SKM-1 treated with dmso at 0.1 percent for 144 hours (cell line): ENCODE data around the gene FTO.

ENCODE experiments used
- DNase-seq: peaks from one replicate; lab custom pipeline; 2025; ENCODE audit not compliant: unreplicated experiment; lab: John Stamatoyannopoulos, UW

Gene FTO

GRCh38 chr16:53991754-53992378 lies 287.9 kb downstream of the FTO start:
- no peak for DNase-seq

GRCh38 chr16:53995378-53995777 lies 291.4 kb downstream of the FTO start:
- no peak for DNase-seq

- no peak for DNase-seq
Measured at GRCh38 chr16:53996961-53997360, 293.0 kb downstream of the FTO start.

GRCh38 chr16:53998024-53998810 lies 294.3 kb downstream of the FTO start:
- no peak for DNase-seq

DNA sequence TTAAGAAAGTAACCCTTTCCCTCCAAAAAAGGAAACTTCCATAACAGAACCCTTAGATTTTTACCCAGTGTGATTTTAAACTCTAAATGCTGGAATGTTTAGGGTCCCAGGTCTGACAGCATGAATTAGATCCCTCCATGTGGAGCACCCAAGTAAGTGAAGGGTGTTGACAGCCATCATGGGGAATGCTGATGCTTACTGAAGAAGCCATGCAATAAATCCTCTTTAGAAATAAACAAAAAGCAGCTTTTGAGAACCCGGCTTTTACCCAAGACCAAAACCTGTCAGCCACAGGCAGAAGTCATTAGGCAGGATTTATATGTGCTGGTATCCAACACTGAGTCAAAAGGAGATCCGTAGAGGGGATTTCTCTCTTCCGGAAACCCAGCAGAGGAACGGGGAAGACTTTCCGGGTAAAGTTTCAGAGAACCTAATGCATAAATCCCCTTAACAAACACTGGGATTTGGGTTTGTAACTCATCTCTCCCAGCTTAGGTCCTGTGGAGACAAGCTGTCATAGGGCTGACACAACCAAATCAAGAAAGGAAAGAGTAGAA lies 295.1 kb downstream of the FTO start:
- no peak for DNase-seq

GRCh38 chr16:53999841-54000240 lies 295.9 kb downstream of the FTO start:
- DNase-seq, result no peak

DNA sequence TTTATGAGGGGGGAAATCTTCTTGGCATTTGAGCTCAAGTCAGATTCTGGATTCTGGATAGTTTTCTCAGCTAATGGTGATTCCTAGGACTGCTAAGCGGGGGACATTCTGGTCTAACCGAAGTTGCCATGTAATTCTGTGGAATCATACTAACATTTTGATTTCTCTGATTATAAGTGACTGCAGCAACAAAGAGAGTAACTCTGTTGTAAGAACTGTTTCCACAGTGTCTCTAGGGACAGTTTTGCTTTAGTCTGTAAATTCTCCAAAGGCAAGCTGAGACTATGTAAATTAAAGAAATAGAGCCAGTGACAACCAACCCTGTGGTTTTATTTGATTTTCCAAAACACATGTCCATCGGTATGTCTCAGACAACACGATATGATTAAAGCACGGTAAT lies 296.4 kb downstream of the FTO start:
- DNase-seq, result no peak

- DNase-seq, result no peak
Measured at GRCh38 chr16:54006693-54007092, 302.7 kb downstream of the FTO start.

DNA sequence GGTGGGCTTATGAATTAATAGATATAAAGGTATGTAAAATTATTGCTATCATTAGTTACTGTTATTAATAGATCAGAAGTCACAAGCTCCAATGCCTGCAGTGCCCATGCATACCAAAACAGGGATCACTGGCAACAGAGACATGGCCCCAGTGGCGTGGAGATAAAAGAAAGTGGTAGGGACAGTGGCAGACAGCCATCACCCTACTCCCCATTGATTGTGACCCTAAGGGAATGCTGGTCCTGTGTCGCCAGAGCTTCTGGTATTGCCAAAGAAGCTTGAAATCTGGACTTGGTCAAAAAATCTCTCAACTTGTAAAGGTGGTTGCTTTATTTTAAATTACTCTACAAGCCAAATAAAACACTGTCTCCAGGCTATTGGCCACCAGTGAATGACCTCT lies 303.5 kb downstream of the FTO start:
- DNase-seq, result no peak

GRCh38 chr16:54009464-54010176 lies 305.7 kb downstream of the FTO start:
- no peak for DNase-seq

GRCh38 chr16:54015147-54015546 lies 311.2 kb downstream of the FTO start:
- no peak for DNase-seq

- DNase-seq, result no peak
Measured at GRCh38 chr16:54022362-54022761, 318.4 kb downstream of the FTO start.

GRCh38 chr16:54026456-54026855 lies 322.5 kb downstream of the FTO start:
- no peak for DNase-seq

- no peak for DNase-seq
Measured at GRCh38 chr16:54027062-54027461, 323.1 kb downstream of the FTO start.

- no peak for DNase-seq
Measured at GRCh38 chr16:54027558-54027957, 323.6 kb downstream of the FTO start.

DNA sequence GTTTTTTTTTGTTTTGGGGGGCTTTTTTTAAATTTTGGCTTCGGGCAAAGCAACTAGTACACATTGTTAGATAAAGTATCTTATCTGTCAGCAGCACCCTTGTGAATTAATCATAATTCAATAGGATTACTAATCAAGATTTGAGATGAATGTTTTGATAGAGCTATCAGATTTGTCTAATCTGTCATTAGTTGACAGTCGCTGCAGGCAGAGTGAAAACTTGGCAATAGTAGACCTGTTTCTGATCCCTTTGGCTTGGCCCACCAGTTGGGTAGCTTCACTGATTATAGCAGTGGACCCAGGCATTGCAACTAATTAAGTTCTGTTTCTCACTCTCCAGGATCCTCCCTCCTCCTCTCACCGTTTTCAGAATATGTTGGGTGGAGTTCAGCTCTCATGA lies 324.0 kb downstream of the FTO start:
- no peak for DNase-seq

- DNase-seq, result no peak
Measured at GRCh38 chr16:54030451-54030850, 326.5 kb downstream of the FTO start.

GRCh38 chr16:54031107-54031760 lies 327.3 kb downstream of the FTO start:
- no peak for DNase-seq

GRCh38 chr16:54033747-54034146 lies 329.8 kb downstream of the FTO start:
- no peak for DNase-seq

DNA sequence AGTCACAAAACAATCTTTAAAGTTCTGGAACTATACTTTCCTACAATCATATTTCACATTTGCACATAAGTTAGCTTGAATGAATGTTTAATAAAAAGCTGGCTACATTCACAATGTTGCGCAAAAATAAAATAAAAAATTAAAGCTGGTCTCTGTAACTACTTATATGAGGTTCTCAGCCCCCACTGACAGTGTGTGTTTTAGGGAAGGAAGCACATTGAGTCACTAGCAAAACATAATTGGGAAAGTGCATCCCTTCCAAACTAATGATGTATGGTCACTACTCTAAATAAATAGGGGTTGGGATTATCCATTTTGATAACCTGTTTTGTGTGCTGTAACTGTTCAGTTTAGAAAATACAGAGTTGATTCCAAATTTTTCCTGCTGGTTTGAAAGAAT lies 330.7 kb downstream of the FTO start:
- no peak for DNase-seq

DNA sequence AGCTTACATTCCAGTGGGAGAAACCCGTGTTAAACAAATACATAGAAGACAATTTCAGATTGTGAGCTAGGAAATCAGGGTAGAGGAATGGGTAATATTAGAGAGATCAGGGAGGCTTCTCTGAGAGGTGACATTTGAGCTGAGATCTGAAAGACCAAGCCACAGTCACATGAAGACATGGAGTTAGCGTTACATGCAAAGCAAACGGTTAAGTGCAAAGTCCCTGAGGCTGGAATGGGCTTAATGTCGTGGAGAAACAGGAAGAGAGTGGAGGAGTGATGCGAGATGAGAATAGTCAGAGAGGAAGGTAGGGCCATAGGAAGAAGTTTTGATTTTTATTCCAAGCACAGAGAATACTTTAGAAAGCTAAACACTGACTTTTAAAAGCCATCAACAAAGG lies 336.5 kb downstream of the FTO start:
- DNase-seq, result no peak
